Erythroblast (primary cell): ENCODE data around the gene POLRMT.
A peak's percentile ranks its signal among the peaks of the same experiment; 100 is the strongest.

ENCODE experiments used
- DNase-seq, 2 experiments: peaks; one replicate each; lab custom pipeline; 2025; lab: John Stamatoyannopoulos, UW
- GATA1 ChIP-seq: IDR thresholded peaks from 2 replicates; pipeline ENCODE4 v1.6.1; 2011; ENCODE audit warnings: low read depth, mild to moderate bottlenecking, control low read depth, low read length, moderate library complexity
- POLR2A ChIP-seq: IDR thresholded peaks from 2 replicates; pipeline ENCODE4 v1.6.1; 2011; ENCODE audit warnings: mild to moderate bottlenecking, low read length

The POLRMT gene

GRCh38 chr19:577439-578392 lies 55.6 kb downstream of the POLRMT start:
- no peak for DNase-seq
- no peak for TF ChIP-seq POLR2A
- TF ChIP-seq GATA1 = no peak

DNA sequence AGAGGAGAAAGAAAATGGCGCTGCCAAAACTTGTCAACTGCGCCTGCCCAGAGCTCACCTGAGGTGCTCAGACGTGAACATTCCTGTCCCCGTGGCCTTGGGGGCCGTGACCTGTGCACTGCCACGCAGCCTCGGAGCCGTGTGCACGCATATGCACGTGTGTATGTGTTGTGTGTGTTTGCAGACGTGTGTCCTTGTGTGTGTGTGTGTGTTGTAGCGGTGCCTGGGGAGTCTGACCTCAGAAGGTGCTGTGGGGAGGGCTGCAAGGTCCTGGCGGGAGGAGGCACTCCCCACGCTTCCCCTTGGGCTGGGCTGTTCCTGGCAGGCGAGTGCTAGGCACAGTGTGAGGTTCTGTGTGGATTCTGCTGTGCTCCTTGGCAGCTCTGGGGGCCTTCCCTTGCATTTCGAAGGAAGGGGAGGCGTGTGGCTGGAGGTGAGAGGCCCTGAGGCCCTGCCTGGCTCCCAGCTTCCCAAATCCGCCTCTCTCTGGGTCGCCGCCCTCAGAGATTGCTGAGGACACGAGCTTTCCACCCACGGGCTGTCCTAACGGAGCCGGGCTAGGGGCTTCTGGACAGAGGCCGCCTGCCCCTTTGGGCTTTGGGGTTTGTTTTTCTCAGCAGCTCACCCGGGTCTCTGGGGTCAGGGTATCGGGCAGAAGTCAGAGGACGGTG lies 56.4 kb downstream of the POLRMT start:
- TF ChIP-seq GATA1 (no peak), POLR2A (no peak)
- no peak for DNase-seq

DNA sequence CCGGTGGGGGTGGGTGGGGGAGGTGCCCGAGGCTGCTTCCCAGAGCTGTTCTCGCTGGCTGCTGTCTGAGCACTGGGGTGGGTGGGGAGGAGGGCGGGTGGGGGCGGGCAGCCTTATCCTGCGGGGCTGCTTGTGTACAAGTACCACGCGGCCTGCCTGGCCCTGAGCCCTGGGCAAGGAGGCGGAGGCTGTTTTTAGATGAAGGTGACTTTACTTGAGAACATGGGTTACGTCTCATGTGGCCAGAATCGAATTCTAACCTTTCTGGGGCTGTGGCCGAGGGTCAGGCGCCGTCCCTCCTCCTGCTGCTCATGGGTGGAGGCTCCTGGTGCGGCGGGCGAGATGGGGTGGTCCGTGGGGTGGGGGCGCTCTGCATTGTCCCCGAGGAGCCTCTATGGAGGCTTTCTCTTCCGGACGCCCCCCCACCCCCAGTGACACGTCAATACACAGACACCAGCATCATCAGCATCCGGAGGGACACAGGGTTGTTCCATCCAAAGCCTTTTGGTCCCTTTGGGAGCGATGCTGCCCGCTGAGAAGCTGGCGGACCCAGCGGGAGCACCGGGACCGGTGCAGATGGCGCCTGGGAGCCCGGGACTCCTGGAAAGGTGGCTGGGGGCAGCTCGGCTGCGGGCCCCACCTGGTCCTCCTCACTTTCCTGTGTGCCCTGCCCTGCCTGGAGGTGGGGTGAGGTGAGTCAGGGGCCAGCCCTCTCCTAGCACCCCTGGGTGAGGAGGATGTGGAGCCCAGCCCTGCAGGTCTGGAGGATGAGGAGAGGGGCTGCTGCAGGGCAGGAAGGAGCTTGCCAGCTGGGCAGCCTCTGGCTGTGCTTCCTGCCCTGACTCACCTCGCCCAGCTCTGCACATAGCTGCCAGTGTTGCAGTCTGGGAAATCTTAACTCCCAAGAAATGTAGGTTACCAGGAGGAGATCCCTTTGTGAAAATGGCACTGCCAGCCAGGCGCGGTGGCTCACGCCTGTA lies 57.5 kb downstream of the POLRMT start:
- TF ChIP-seq POLR2A = no peak
- no peak for TF ChIP-seq GATA1
- peak; percentile 89 to 90 for DNase-seq

DNA sequence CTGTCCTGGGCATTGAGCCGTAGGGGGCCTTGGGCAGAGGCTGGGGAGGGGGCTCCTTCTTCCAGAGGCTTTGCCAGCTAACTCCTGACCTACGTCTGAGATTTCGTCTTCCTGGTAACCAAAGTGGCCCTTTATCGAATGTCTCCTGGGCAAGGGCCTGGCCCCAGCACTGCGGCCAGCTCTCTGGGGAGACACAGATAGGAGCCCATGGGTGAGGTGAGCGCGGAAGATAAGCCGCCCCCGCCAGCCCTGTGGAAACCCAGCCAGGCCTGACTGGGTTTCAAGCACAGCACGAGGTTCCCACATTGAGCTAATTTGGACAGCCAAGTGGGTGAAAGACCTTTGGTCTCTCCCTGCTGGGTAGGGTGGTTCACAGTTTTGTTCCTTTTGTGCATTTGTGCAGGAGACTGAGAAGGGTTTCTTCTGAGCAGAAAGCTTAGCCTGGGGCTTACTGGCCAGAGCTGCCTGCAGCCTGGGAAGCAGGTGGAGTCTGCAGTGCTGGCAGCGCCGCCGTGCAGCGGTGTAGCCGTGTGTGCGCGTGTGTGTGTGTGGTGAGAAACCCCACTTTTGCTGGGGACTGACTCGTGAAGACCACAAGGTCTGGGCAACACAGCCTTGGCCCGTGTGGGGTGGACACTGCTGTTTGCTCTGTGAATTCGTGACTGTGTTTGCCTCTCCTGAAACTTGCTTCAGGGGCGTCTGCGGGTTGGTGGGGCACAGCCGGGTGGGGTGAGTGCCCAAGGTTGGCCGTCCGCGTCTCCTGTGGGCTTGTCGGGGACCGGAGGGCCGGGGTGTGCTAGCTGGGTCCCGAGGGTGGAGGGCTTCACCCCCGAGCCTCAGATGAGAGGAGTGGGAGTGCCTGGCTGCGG lies 58.4 kb downstream of the POLRMT start:
- TF ChIP-seq POLR2A (peak; percentile 49), GATA1 (peak; percentile 97)
- DNase-seq = peak; percentile 96 to 98

- no peak for DNase-seq
- TF ChIP-seq GATA1 (no peak), POLR2A (no peak)
Measured at GRCh38 chr19:573519-573825, 59.9 kb downstream of the POLRMT start.

DNA sequence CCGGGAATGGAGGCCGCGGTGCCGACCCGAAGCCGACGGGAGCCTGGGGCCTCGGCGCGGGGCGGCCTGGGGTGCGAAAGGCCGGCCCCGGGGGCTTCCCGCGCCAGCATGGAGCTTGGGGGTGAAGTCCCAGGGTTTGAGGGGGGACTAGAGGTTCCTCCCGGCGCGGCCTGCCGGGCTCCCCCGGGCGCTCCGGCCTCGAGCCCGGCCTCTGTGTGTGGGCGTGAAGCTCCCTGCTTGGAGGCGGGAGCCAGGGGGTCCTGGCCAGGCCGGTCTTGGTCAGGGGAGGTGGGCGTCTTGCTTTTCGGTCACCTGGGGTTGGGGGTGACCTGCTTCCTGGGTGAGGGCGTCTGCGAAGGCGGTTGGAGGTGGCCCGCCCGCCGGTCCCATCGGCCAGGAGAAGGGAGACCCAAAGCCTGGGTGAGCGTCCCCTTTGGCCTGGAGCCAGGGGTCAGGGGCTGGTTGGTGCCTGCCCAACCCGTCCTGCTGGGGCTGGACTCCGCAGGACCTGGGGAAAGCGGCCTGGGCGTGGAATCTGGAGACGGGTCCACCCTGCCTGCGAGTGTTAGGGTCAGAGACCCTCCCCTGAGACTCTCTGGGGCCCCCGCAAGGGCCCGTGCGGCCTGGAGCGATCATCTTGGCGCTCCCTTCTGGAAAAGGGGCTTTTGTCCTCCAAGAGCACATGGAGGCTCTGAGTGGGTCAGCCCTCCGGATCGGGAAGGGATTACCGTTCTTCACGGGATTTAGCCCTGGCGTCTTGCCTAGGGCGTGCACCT lies 60.4 kb downstream of the POLRMT start:
- TF ChIP-seq POLR2A (peak; percentile 56), GATA1 (no peak)
- DNase-seq = peak; percentile 75 to 78

- DNase-seq = peak; percentile 100
- TF ChIP-seq GATA1 = no peak
- TF ChIP-seq POLR2A = peak; percentile 98
Measured at GRCh38 chr19:572140-572742, 61.1 kb downstream of the POLRMT start, which contains the start of gene BSG. Gene BSG, plus strand, starts transcription at chr19:572596. Its CDS starts 39 bp downstream, at chr19:572635.

GRCh38 chr19:571566-571974 lies 61.8 kb downstream of the POLRMT start:
- DNase-seq = peak; percentile 79 to 80
- TF ChIP-seq POLR2A (no peak), GATA1 (no peak)

- no peak for TF ChIP-seq GATA1
- peak; percentile 55 for TF ChIP-seq POLR2A
- DNase-seq = peak; percentile 81 to 83
Measured at GRCh38 chr19:570937-571565, 62.3 kb downstream of the POLRMT start.

DNA sequence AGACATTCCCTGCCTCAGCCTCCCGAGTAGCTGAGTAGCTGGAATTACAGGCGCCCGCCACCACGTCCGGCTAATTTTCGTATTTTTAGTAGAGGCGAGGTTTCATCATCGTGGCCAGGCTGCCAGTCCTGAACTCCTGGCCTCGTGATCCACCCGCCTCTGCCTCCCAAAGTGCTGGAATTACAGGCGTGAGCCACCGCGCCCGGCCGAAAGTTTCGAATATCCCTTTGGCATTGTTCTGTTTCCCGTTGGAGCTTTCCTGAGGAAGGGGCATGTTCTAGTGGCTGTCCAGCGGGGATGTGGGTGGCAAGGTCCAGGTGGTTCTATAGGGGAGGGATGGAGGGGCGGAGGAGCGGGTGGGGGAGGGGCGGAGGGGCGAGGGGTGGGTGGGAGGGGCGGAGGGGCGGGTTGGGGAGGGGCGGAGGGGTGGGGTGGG lies 63.1 kb downstream of the POLRMT start:
- no peak for DNase-seq
- TF ChIP-seq GATA1 = no peak
- TF ChIP-seq POLR2A = no peak
